ENCODE results near the gene FRMD4A.

DNA sequence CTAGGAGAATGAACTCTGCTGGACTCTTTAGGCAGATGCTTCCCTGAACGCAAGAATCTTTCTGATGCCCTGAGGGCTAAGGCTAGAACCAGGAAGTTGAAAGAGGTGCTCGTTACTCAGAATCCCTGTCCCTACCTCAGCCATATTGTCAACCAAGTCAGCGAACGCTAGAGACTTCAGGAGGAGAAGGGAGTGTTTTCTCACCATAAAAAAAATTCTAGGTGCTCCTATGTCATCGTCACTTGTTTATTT lies 384.6 kb downstream of the FRMD4A start:
- TF ChIP-seq, protein P1, sequence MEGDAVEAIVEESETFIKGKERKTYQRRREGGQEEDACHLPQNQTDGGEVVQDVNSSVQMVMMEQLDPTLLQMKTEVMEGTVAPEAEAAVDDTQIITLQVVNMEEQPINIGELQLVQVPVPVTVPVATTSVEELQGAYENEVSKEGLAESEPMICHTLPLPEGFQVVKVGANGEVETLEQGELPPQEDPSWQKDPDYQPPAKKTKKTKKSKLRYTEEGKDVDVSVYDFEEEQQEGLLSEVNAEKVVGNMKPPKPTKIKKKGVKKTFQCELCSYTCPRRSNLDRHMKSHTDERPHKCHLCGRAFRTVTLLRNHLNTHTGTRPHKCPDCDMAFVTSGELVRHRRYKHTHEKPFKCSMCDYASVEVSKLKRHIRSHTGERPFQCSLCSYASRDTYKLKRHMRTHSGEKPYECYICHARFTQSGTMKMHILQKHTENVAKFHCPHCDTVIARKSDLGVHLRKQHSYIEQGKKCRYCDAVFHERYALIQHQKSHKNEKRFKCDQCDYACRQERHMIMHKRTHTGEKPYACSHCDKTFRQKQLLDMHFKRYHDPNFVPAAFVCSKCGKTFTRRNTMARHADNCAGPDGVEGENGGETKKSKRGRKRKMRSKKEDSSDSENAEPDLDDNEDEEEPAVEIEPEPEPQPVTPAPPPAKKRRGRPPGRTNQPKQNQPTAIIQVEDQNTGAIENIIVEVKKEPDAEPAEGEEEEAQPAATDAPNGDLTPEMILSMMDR (IDR thresholded peaks at IDR 0.05): no peak
- TF ChIP-seq POLR2AphosphoS5 (IDR thresholded peaks at IDR 0.05) (no peak), POLR2A (IDR thresholded peaks at IDR 0.05) (no peak)
